HT-29 (cell line): ENCODE measurements around the gene DNAH11. TPM values are rescaled to one million over a fixed set of nuclear protein-coding genes. Genes with fewer than 3 reads are reported as not detected.
A peak's percentile ranks its signal among the peaks of the same experiment; 100 is the strongest.
"Not testable (repeated sequence)": the region's sequence is repeated elsewhere in the genome, so short reads cannot be mapped to it uniquely, and the experiment has no call there.

Experiments used
- DNase-seq: peaks from one replicate; pipeline ENCODE4 v3.0.0-alpha.2; 2015; ENCODE audit warnings: low spot score
- total RNA-seq: library from RNA; depleted of rRNA; stranded (reverse); fragments of >200 nt; shearing (Covaris generic); gene quantifications from 2 replicates; pipeline ENCODE4 v1.2.3, GENCODE V29; 2014

DNAH11 gene
- total RNA-seq, 1 experiment from 2014 or later, result not detected

- no peak for DNase-seq
These were observed 340.2 kb downstream of the DNAH11 start for GRCh38 chr7:21883069-21883468.

GRCh38 chr7:21883501-21883900 lies 340.7 kb downstream of the DNAH11 start:
- DNase-seq, result not testable (repeated sequence)

- no peak for DNase-seq
These were observed 341.7 kb downstream of the DNAH11 start for GRCh38 chr7:21884496-21884895.

- no peak for DNase-seq
These were observed 343.6 kb downstream of the DNAH11 start for GRCh38 chr7:21886396-21886795.

GRCh38 chr7:21887353-21887752 lies 344.5 kb downstream of the DNAH11 start:
- no peak for DNase-seq

GRCh38 chr7:21887779-21888178 lies 344.9 kb downstream of the DNAH11 start:
- DNase-seq, result no peak

GRCh38 chr7:21891291-21891690 lies 348.5 kb downstream of the DNAH11 start:
- no peak for DNase-seq

- DNase-seq, result no peak
These were observed 350.6 kb downstream of the DNAH11 start for GRCh38 chr7:21893401-21893800.

GRCh38 chr7:21898265-21898930 lies 355.6 kb downstream of the DNAH11 start:
- no peak for DNase-seq

- DNase-seq, result peak; percentile 3
These were observed 359.4 kb downstream of the DNAH11 start for GRCh38 chr7:21902240-21902639.

GRCh38 chr7:21903020-21903786 lies 360.4 kb downstream of the DNAH11 start:
- no peak for DNase-seq

- DNase-seq, result no peak
These were observed 365.9 kb downstream of the DNAH11 start for GRCh38 chr7:21908746-21909145.

GRCh38 chr7:21910253-21910652 lies 367.4 kb downstream of the DNAH11 start:
- DNase-seq, result no peak

- no peak for DNase-seq
These were observed 368.6 kb downstream of the DNAH11 start for GRCh38 chr7:21911341-21911875.

GRCh38 chr7:21912305-21912704 lies 369.5 kb downstream of the DNAH11 start:
- DNase-seq, result no peak

GRCh38 chr7:21912931-21913780 lies 370.3 kb downstream of the DNAH11 start:
- no peak for DNase-seq

GRCh38 chr7:21914671-21915070 lies 371.8 kb downstream of the DNAH11 start:
- no peak for DNase-seq

- DNase-seq, result no peak
These were observed 372.3 kb downstream of the DNAH11 start for GRCh38 chr7:21915140-21915539.

GRCh38 chr7:21916176-21916575 lies 373.3 kb downstream of the DNAH11 start:
- DNase-seq, result no peak

- DNase-seq, result no peak
These were observed 373.8 kb downstream of the DNAH11 start for GRCh38 chr7:21916629-21917028.

GRCh38 chr7:21918216-21918615 lies 375.4 kb downstream of the DNAH11 start:
- no peak for DNase-seq

GRCh38 chr7:21920936-21921335 lies 378.1 kb downstream of the DNAH11 start:
- no peak for DNase-seq
